IMR-90 (cell line): Measurements from ENCODE around the gene ZNF528. TPM values are rescaled to one million over a fixed set of nuclear protein-coding genes. Genes with fewer than 3 reads are reported as not detected.

ENCODE experiments used
- ATAC-seq: fragments of 200-7000 bp; cut with Tn5 transposase; 2 replicates; pipeline ENCODE4 v1.9.1; 2020; ENCODE audit warnings: low read depth, mild to moderate bottlenecking, moderate library complexity
- BruUV-seq: library from RNA; stranded (reverse); fragments of 400-500 nt; replicated peaks from 2 replicates; lab custom pipeline; 2021; lab: Mats Ljungman, UMichigan
- CTCF ChIA-PET: fragments of 300-600 bp; formaldehyde crosslinking; extraction: SDS; loops from one replicate; lab custom pipeline; 2021; ENCODE audit warnings: antibody characterized with exemption; lab: Yijun Ruan, JAX
- POLR2A ChIA-PET: fragments of 300-600 bp; sonication (Branson Sonifier 250); formaldehyde crosslinking; loops from one replicate; lab custom pipeline; 2022; ENCODE audit warnings: antibody characterized with exemption; ENCODE audit not compliant: unreplicated experiment; lab: Charles Lee
- DNase-seq: peaks from one replicate; pipeline ENCODE4 v3.0.0; 2013
- H2AFZ ChIP-seq: replicated peaks from 2 replicates; pipeline ENCODE3; 2013; ENCODE audit warnings: low read length, mild to moderate bottlenecking; ENCODE audit not compliant: poor library complexity
- H2AK5ac ChIP-seq: 2 replicates; pipeline ENCODE4 v1.6.1; 2013; ENCODE audit warnings: low read depth, low read length, inconsistent platforms
- H2AK9ac ChIP-seq: replicated peaks from 2 replicates; pipeline ENCODE3; 2013; ENCODE audit warnings: mild to moderate bottlenecking, low read depth, low read length, moderate library complexity; ENCODE audit not compliant: poor library complexity
- H2BK120ac ChIP-seq: 2 replicates; pipeline ENCODE4 v1.6.1; 2013; ENCODE audit warnings: low read depth, low read length, inconsistent platforms
- H2BK15ac ChIP-seq: 3 replicates; pipeline ENCODE4 v1.6.1; 2013; ENCODE audit warnings: low read depth, low read length, inconsistent platforms
- H2BK20ac ChIP-seq: 2 replicates; pipeline ENCODE4 v1.6.1; 2013; ENCODE audit warnings: low read depth, mild to moderate bottlenecking, inconsistent platforms, low read length, moderate library complexity
- H2BK5ac ChIP-seq: 2 replicates; pipeline ENCODE4 v1.6.1; 2013; ENCODE audit warnings: mild to moderate bottlenecking, low read depth, low read length, inconsistent platforms; ENCODE audit not compliant: poor library complexity, severe bottlenecking
- H3K14ac ChIP-seq: replicated peaks from 2 replicates; pipeline ENCODE4 v1.6.1; 2013; ENCODE audit warnings: low read depth, low read length, inconsistent platforms
- H3K18ac ChIP-seq: 2 replicates; pipeline ENCODE4 v1.6.1; 2013; ENCODE audit warnings: low read depth, low read length, control low read depth
- H3K23ac ChIP-seq: 2 replicates; pipeline ENCODE4 v1.6.1; 2013; ENCODE audit warnings: low read depth, low read length, inconsistent platforms
- H3K27ac ChIP-seq: 2 replicates; pipeline ENCODE4 v1.5.1; 2013; ENCODE audit warnings: mild to moderate bottlenecking, control low read depth, low read length; ENCODE audit not compliant: insufficient read depth
- H3K27me3 ChIP-seq: 2 replicates; pipeline ENCODE4 v1.6.1; 2013; ENCODE audit warnings: low read length; ENCODE audit not compliant: control insufficient read depth, insufficient read depth
- H3K36me3 ChIP-seq: 2 replicates; pipeline ENCODE4 v1.6.1; 2013; ENCODE audit warnings: low read length, mixed read lengths; ENCODE audit not compliant: control insufficient read depth, insufficient read depth
- H3K4ac ChIP-seq: 2 replicates; pipeline ENCODE4 v1.6.1; 2013; ENCODE audit warnings: low read depth, low read length, inconsistent platforms
- H3K4me1 ChIP-seq: 2 replicates; pipeline ENCODE4 v1.6.1; 2013; ENCODE audit warnings: low read length, mixed read lengths; ENCODE audit not compliant: control insufficient read depth, insufficient read depth
- H3K4me2 ChIP-seq: 2 replicates; pipeline ENCODE4 v1.6.1; 2013; ENCODE audit warnings: low read depth, mild to moderate bottlenecking, control low read depth, low read length, moderate library complexity
- H3K4me3 ChIP-seq: 2 replicates; pipeline ENCODE4 v1.5.1; 2013; ENCODE audit warnings: low read depth, mild to moderate bottlenecking, control low read depth, low read length, moderate library complexity; ENCODE audit not compliant: insufficient read depth
- H3K56ac ChIP-seq: 2 replicates; pipeline ENCODE4 v1.6.1; 2013; ENCODE audit warnings: low read length, inconsistent platforms; ENCODE audit not compliant: insufficient read depth; ENCODE audit errors: extremely low read depth
- H3K79me1 ChIP-seq, 2 experiments: 2 replicates each; pipeline ENCODE4 v1.6.1; 2013; ENCODE audit warnings: low read length in 2 of 2, inconsistent platforms in 1 of 2, low read depth in 1 of 2
- H3K9ac ChIP-seq: 2 replicates; pipeline ENCODE4 v1.6.1; 2013; ENCODE audit warnings: low read depth, low read length, control low read depth
- H3K9me1 ChIP-seq: 2 replicates; pipeline ENCODE4 v1.6.1; 2013; ENCODE audit warnings: low read length, inconsistent platforms; ENCODE audit not compliant: insufficient read depth
- H3K9me3 ChIP-seq: 2 replicates; pipeline ENCODE4 v1.6.1; 2013; ENCODE audit warnings: low read length; ENCODE audit not compliant: control insufficient read depth, insufficient read depth
- H4K20me1 ChIP-seq: 2 replicates; pipeline ENCODE4 v1.6.1; 2013; ENCODE audit warnings: low read length, inconsistent platforms; ENCODE audit not compliant: insufficient read depth
- H4K5ac ChIP-seq: 2 replicates; pipeline ENCODE4 v1.6.1; 2013; ENCODE audit warnings: mild to moderate bottlenecking, low read depth, low read length, control low read depth
- H4K8ac ChIP-seq, 2 experiments: 2 replicates each; pipeline ENCODE4 v1.6.1; 2013; ENCODE audit warnings: low read depth in 2 of 2, low read length in 2 of 2, control low read depth in 1 of 2, inconsistent platforms in 1 of 2
- H4K91ac ChIP-seq: 2 replicates; pipeline ENCODE4 v1.6.1; 2013; ENCODE audit warnings: low read depth, low read length, inconsistent platforms; ENCODE audit not compliant: insufficient read depth
- BHLHE40 ChIP-seq: fragments of 150-350 bp; IDR thresholded peaks from 2 replicates; pipeline ENCODE4 v1.6.1; 2016; ENCODE audit warnings: mild to moderate bottlenecking, low read depth, low read length
- CEBPB ChIP-seq: IDR thresholded peaks from 2 replicates; pipeline ENCODE4 v1.6.1; 2012; ENCODE audit warnings: low read depth, low read length, improper control_type of control experiment
- CHD1 ChIP-seq: IDR thresholded peaks from 2 replicates; pipeline ENCODE4 v1.6.1; 2012; ENCODE audit warnings: low read depth, low read length, improper control_type of control experiment
- FOS ChIP-seq: fragments of 150-350 bp; IDR thresholded peaks from 2 replicates; pipeline ENCODE4 v1.6.1; 2016; ENCODE audit warnings: low read depth, low read length
- MAFK ChIP-seq: IDR thresholded peaks from 2 replicates; pipeline ENCODE4 v1.6.1; 2012; ENCODE audit warnings: low read depth, low read length, improper control_type of control experiment
- MAZ ChIP-seq: IDR thresholded peaks from 2 replicates; pipeline ENCODE4 v1.6.1; 2012; ENCODE audit warnings: low read depth, mild to moderate bottlenecking, low read length, improper control_type of control experiment, moderate library complexity, borderline replicate concordance
- MXI1 ChIP-seq: IDR thresholded peaks from 2 replicates; pipeline ENCODE4 v1.6.1; 2012; ENCODE audit warnings: low read depth, mild to moderate bottlenecking, low read length, moderate library complexity, borderline replicate concordance
- NFE2L2 ChIP-seq: fragments of 150-350 bp; IDR thresholded peaks from 2 replicates; pipeline ENCODE4 v1.6.1; 2016; ENCODE audit warnings: low read depth, mild to moderate bottlenecking, low read length
- RAD21 ChIP-seq: IDR thresholded peaks from 2 replicates; pipeline ENCODE4 v1.6.1; 2012; ENCODE audit warnings: low read length, improper control_type of control experiment
- RCOR1 ChIP-seq: IDR thresholded peaks from 2 replicates; pipeline ENCODE4 v1.6.1; 2012; ENCODE audit warnings: mild to moderate bottlenecking, low read length, improper control_type of control experiment; ENCODE audit not compliant: insufficient replicate concordance
- SMC3 ChIP-seq: fragments of 150-350 bp; IDR thresholded peaks from 2 replicates; pipeline ENCODE4 v1.6.1; 2016; ENCODE audit warnings: low read depth, mild to moderate bottlenecking, antibody characterized with exemption, low read length, moderate library complexity
- USF2 ChIP-seq: fragments of 150-350 bp; IDR thresholded peaks from 2 replicates; pipeline ENCODE4 v1.6.1; 2017; ENCODE audit warnings: mild to moderate bottlenecking, antibody characterized with exemption, low read length, low read depth
- WGBS, 2 experiments: methylation state at CpG; one replicate each; pipeline versions ENCODE4 v1.1.5 to v1.1.7; 2013; ENCODE audit warnings: missing lambda C conversion rate in 2 of 2; ENCODE audit not compliant: insufficient read length in 1 of 2; ENCODE audit errors: extremely low coverage in 2 of 2; 5-methylcytosine and 5-hydroxymethylcytosine counted together
- dilution Hi-C: fragments of 300-500 bp; cut with HindIII; formaldehyde crosslinking; loops from one replicate; pipeline ENCODE4 v1.14.3; 2018; ENCODE audit warnings: low sequenced_read_pairs; ENCODE audit not compliant: unreplicated experiment
- in situ Hi-C: fragments of 300-500 bp; cut with MboI; formaldehyde crosslinking; loops from 3 replicates; pipeline ENCODE4 v1.14.3; 2019; ENCODE audit warnings: low sequenced_read_pairs, inconsistent platforms, mixed read lengths
- intact Hi-C: fragments of 100-400 bp; cut with micrococcal nuclease; formaldehyde crosslinking; loops from 2 replicates; pipeline ENCODE4 v1.10.0; 2022
- polyA plus RNA-seq, 3 experiments: library from polyadenylated mRNA; depleted of rRNA; stranded (reverse); fragments of >200 nt; gene quantifications; 2 replicates each; pipeline ENCODE4 v1.2.3, GENCODE V29; 2012; ENCODE audit warnings: low replicate concordance in 1 of 3
- total RNA-seq: library from RNA; depleted of rRNA; stranded (reverse); fragments of >200 nt; gene quantifications from 2 replicates; pipeline ENCODE4 v1.2.3, GENCODE V29; 2012
- TF ChIP-seq, protein P1 (sequence below): fragments of 150-350 bp; IDR thresholded peaks from 2 replicates; pipeline ENCODE4 v1.6.1; 2016; ENCODE audit warnings: low read depth, mild to moderate bottlenecking, low read length, moderate library complexity, borderline replicate concordance
- TF ChIP-seq, protein P2 (sequence below): conservative IDR thresholded peaks from 2 replicates; pipeline ENCODE4 v1.5.1; 2012; ENCODE audit warnings: mild to moderate bottlenecking, low read depth, low read length, improper control_type of control experiment

ZNF528 gene
- total and polyA plus RNA-seq, 2 of the 4 experiments (the other 2 are of a cell fraction) = 14.3 TPM

- Histone ChIP-seq H3K18ac (no peak overlapping the region), H2BK5ac (no peak overlapping the region), H3K4ac (no peak overlapping the region), H3K9me3 (peaks cover 52% of the 10 kb centered on the region), H4K5ac (no peak overlapping the region), H3K4me2 (no peak overlapping the region), H3K23ac (no peak overlapping the region), H3K27ac (no peak overlapping the region), H4K20me1 (no peaks in the 10 kb centered on the region), H2BK15ac (no peak overlapping the region), H2AK5ac (no peak overlapping the region), H2AK9ac (no peak overlapping the region), H3K4me3 (no peak overlapping the region), H2BK120ac (no peak overlapping the region), H4K91ac (no peak overlapping the region), H3K14ac (no peak overlapping the region), H3K9me1 (no peaks in the 10 kb centered on the region), H3K56ac (no peak overlapping the region), H4K8ac (no peak overlapping the region), H3K27me3 (no peaks in the 10 kb centered on the region), H3K4me1 (no peaks in the 10 kb centered on the region), H3K36me3 (peaks cover 17% of the 10 kb centered on the region), H3K9ac (no peak overlapping the region), H3K79me1 (peaks cover 6 to 7% of the 10 kb centered on the region in 2 experiments; a peak in 3 of 4 replicates), H2BK20ac (no peak overlapping the region), H2AFZ (no peak overlapping the region)
- dilution Hi-C loops (no loop called here), in situ Hi-C loops (no loop called here), intact Hi-C loops (no loop called here)
- POLR2A ChIA-PET = no interaction called here
- WGBS, 2 experiments = no CpG with 5 or more reads among the region's 8 CpGs
- TF ChIP-seq FOS = no peak
- TF ChIP-seq, protein P1, sequence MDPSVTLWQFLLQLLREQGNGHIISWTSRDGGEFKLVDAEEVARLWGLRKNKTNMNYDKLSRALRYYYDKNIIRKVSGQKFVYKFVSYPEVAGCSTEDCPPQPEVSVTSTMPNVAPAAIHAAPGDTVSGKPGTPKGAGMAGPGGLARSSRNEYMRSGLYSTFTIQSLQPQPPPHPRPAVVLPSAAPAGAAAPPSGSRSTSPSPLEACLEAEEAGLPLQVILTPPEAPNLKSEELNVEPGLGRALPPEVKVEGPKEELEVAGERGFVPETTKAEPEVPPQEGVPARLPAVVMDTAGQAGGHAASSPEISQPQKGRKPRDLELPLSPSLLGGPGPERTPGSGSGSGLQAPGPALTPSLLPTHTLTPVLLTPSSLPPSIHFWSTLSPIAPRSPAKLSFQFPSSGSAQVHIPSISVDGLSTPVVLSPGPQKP = no peak
- no peak for TF ChIP-seq SMC3
- TF ChIP-seq RAD21 = no peak
- TF ChIP-seq MAFK = no peak
- TF ChIP-seq BHLHE40 = no peak
- no peak for TF ChIP-seq CHD1
- TF ChIP-seq, protein P2, sequence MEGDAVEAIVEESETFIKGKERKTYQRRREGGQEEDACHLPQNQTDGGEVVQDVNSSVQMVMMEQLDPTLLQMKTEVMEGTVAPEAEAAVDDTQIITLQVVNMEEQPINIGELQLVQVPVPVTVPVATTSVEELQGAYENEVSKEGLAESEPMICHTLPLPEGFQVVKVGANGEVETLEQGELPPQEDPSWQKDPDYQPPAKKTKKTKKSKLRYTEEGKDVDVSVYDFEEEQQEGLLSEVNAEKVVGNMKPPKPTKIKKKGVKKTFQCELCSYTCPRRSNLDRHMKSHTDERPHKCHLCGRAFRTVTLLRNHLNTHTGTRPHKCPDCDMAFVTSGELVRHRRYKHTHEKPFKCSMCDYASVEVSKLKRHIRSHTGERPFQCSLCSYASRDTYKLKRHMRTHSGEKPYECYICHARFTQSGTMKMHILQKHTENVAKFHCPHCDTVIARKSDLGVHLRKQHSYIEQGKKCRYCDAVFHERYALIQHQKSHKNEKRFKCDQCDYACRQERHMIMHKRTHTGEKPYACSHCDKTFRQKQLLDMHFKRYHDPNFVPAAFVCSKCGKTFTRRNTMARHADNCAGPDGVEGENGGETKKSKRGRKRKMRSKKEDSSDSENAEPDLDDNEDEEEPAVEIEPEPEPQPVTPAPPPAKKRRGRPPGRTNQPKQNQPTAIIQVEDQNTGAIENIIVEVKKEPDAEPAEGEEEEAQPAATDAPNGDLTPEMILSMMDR = no peak
- TF ChIP-seq MAZ = no peak
- TF ChIP-seq USF2 = no peak
- no peak for TF ChIP-seq CEBPB
- no peak for TF ChIP-seq MXI1
- no peak for TF ChIP-seq RCOR1
- TF ChIP-seq NFE2L2 = no peak
- CTCF ChIA-PET = no interaction called here
- ATAC-seq (no peak), DNase-seq (no peak)
- no TSS peak for BruUV-seq
These were observed 31.2 kb upstream of the ZNF528 start for GRCh38 chr19:52366414-52366824.
